ENCODE data around the gene ERGIC1.

ERGIC1 gene

GRCh38 chr5:172902497-172903472 lies 68.7 kb downstream of the ERGIC1 start:
- in situ Hi-C loops (cut with HindIII; ENCODE audit: low pct_unique_long_range_greater_than_20kb, low sequenced_read_pairs) = no loop called here
- peak; percentile 55 to 87 for DNase-seq (ENCODE audit: low read depth in 1 of 2, low spot score in 1 of 2)
- TF ChIP-seq JUND (IDR thresholded peaks at IDR 0.05; ENCODE audit: low read depth) = no peak

GRCh38 chr5:172903790-172904189 lies 69.7 kb downstream of the ERGIC1 start:
- no peak for TF ChIP-seq JUND (IDR thresholded peaks at IDR 0.05; ENCODE audit: low read depth)
- in situ Hi-C loops (cut with HindIII; ENCODE audit: low pct_unique_long_range_greater_than_20kb, low sequenced_read_pairs) = no loop called here
- DNase-seq (ENCODE audit: low read depth in 1 of 2, low spot score in 1 of 2) = peak in 1 of 2 experiments; percentile 77

- DNase-seq (ENCODE audit: low read depth in 1 of 2, low spot score in 1 of 2) = no peak
- TF ChIP-seq JUND (IDR thresholded peaks at IDR 0.05; ENCODE audit: low read depth) = no peak
- in situ Hi-C loops (cut with HindIII; ENCODE audit: low pct_unique_long_range_greater_than_20kb, low sequenced_read_pairs) = no loop called here
These were observed 70.2 kb downstream of the ERGIC1 start for GRCh38 chr5:172904312-172904642.

GRCh38 chr5:172904643-172905345 lies 70.7 kb downstream of the ERGIC1 start:
- peak; percentile 23 to 93 for DNase-seq (ENCODE audit: low read depth in 1 of 2, low spot score in 1 of 2)
- TF ChIP-seq JUND (IDR thresholded peaks at IDR 0.05; ENCODE audit: low read depth) = peak; percentile 35; the same call in 1 of the 2 replicates
- in situ Hi-C loops (cut with HindIII; ENCODE audit: low pct_unique_long_range_greater_than_20kb, low sequenced_read_pairs) = no loop called here

GRCh38 chr5:172905346-172906140 lies 71.5 kb downstream of the ERGIC1 start:
- peak in 1 of 2 experiments; percentile 65 for DNase-seq (ENCODE audit: low read depth in 1 of 2, low spot score in 1 of 2)
- no peak for TF ChIP-seq JUND (IDR thresholded peaks at IDR 0.05; ENCODE audit: low read depth)
- in situ Hi-C loops (cut with HindIII; ENCODE audit: low pct_unique_long_range_greater_than_20kb, low sequenced_read_pairs) = no loop called here

- in situ Hi-C loops (cut with HindIII; ENCODE audit: low pct_unique_long_range_greater_than_20kb, low sequenced_read_pairs) = no loop called here
- no peak for DNase-seq (ENCODE audit: low read depth in 1 of 2, low spot score in 1 of 2)
- TF ChIP-seq JUND (IDR thresholded peaks at IDR 0.05; ENCODE audit: low read depth) = no peak
These were observed 72.4 kb downstream of the ERGIC1 start for GRCh38 chr5:172906436-172906835.

- no peak for DNase-seq (ENCODE audit: low read depth in 1 of 2, low spot score in 1 of 2)
- no peak for TF ChIP-seq JUND (IDR thresholded peaks at IDR 0.05; ENCODE audit: low read depth)
- in situ Hi-C loops (cut with HindIII; ENCODE audit: low pct_unique_long_range_greater_than_20kb, low sequenced_read_pairs) = no loop called here
These were observed 72.8 kb downstream of the ERGIC1 start for GRCh38 chr5:172906888-172907287.

- no peak for DNase-seq (ENCODE audit: low read depth in 1 of 2, low spot score in 1 of 2)
- in situ Hi-C loops (cut with HindIII; ENCODE audit: low pct_unique_long_range_greater_than_20kb, low sequenced_read_pairs) = no loop called here
- no peak for TF ChIP-seq JUND (IDR thresholded peaks at IDR 0.05; ENCODE audit: low read depth)
These were observed 73.6 kb downstream of the ERGIC1 start for GRCh38 chr5:172907657-172908056.

GRCh38 chr5:172908662-172909061 lies 74.6 kb downstream of the ERGIC1 start:
- no peak for DNase-seq (ENCODE audit: low read depth in 1 of 2, low spot score in 1 of 2)
- TF ChIP-seq JUND (IDR thresholded peaks at IDR 0.05; ENCODE audit: low read depth) = no peak
- in situ Hi-C loops (cut with HindIII; ENCODE audit: low pct_unique_long_range_greater_than_20kb, low sequenced_read_pairs) = no loop called here

- TF ChIP-seq JUND (IDR thresholded peaks at IDR 0.05; ENCODE audit: low read depth) = no peak
- no peak for DNase-seq (ENCODE audit: low read depth in 1 of 2, low spot score in 1 of 2)
- in situ Hi-C loops (cut with HindIII; ENCODE audit: low pct_unique_long_range_greater_than_20kb, low sequenced_read_pairs) = no loop called here
These were observed 76.0 kb downstream of the ERGIC1 start for GRCh38 chr5:172909931-172910502.

- DNase-seq (ENCODE audit: low read depth in 1 of 2, low spot score in 1 of 2) = peak in 1 of 2 experiments; percentile 59
- no peak for TF ChIP-seq JUND (IDR thresholded peaks at IDR 0.05; ENCODE audit: low read depth)
- in situ Hi-C loops (cut with HindIII; ENCODE audit: low pct_unique_long_range_greater_than_20kb, low sequenced_read_pairs) = no loop called here
These were observed 77.0 kb downstream of the ERGIC1 start for GRCh38 chr5:172910828-172911627.

- DNase-seq (ENCODE audit: low read depth in 1 of 2, low spot score in 1 of 2) = no peak
- in situ Hi-C loops (cut with HindIII; ENCODE audit: low pct_unique_long_range_greater_than_20kb, low sequenced_read_pairs) = no loop called here
- TF ChIP-seq JUND (IDR thresholded peaks at IDR 0.05; ENCODE audit: low read depth) = no peak
These were observed 77.5 kb downstream of the ERGIC1 start for GRCh38 chr5:172911628-172911880.

All from T47D (cell line).